Tibial nerve (tissue), 4 donors: ENCODE measurements around the gene BCR. TPM values are rescaled to one million over a fixed set of nuclear protein-coding genes. Genes with fewer than 3 reads are reported as not detected.

Experiments used
- DNase-seq, 2 donors: peaks; one replicate each; pipeline ENCODE4 v3.0.0-alpha.2; 2019; ENCODE audit warnings: low spot score in 2 of 2
- H3K27ac ChIP-seq, 4 donors: fragments of 200-600 bp; sonication (generic) in 3 of 4; one replicate each; pipeline ENCODE4 v1.5.1; 2017 to 2019; ENCODE audit warnings: mild to moderate bottlenecking in 1 of 4
- H3K27me3 ChIP-seq, 2 donors: fragments of 200-600 bp; sonication (generic) in 1 of 2; one replicate each; pipeline versions ENCODE4 v1.5.1 to v1.6.0; 2017 to 2019
- H3K36me3 ChIP-seq, 3 donors: fragments of 200-600 bp; sonication (generic); one replicate each; pipeline ENCODE4 v1.5.1; 2018 to 2019
- H3K4me1 ChIP-seq, 4 donors: fragments of 200-600 bp; sonication (generic) in 3 of 4; one replicate each; pipeline ENCODE4 v1.5.1; 2017 to 2019
- H3K4me3 ChIP-seq, 4 donors: fragments of 200-600 bp; sonication (generic) in 3 of 4; one replicate each; pipeline ENCODE4 v1.5.1; 2017 to 2019; ENCODE audit warnings: mild to moderate bottlenecking in 1 of 4, moderate library complexity in 1 of 4
- H3K9me3 ChIP-seq, 4 donors: fragments of 200-600 bp; sonication (generic) in 3 of 4; one replicate each; pipeline ENCODE4 v1.5.1; 2017 to 2019
- CTCF ChIP-seq, 5 experiments: fragments of 200-600 bp in 3 of 5; fragments of 450-650 bp in 2 of 5; sonication (generic) in 3 of 5; IDR thresholded peaks; one replicate each; pipeline ENCODE4 v1.5.1; 2016 to 2019; ENCODE audit warnings: antibody characterized with exemption in 5 of 5, mild to moderate bottlenecking in 3 of 5, moderate library complexity in 2 of 5
- EP300 ChIP-seq, 2 donors: sonication (generic); formaldehyde crosslinking; IDR thresholded peaks; one replicate each; pipeline ENCODE4 v1.6.1; 2017; ENCODE audit warnings: antibody characterized with exemption in 2 of 2, mild to moderate bottlenecking in 1 of 2
- POLR2A ChIP-seq, 2 donors: fragments of 450-650 bp; IDR thresholded peaks; one replicate each; pipeline ENCODE4 v1.6.1; 2017; ENCODE audit warnings: antibody characterized with exemption in 2 of 2, mild to moderate bottlenecking in 2 of 2, moderate library complexity in 2 of 2
- WGBS, 2 donors: methylation state at CpG; one replicate each; pipeline ENCODE4 v1.1.5; 2018; 5-methylcytosine and 5-hydroxymethylcytosine counted together
- total RNA-seq, 4 donors: library from RNA; depleted of rRNA; stranded (reverse); fragments of >200 nt; gene quantifications; one replicate each; pipeline ENCODE4 v1.1.0, GENCODE V29; 2016

Gene BCR
- total RNA-seq, 4 donors from 2014 or later = 99.0 to 174 (median 120) TPM

- TF ChIP-seq EP300 (IDR thresholded peaks at IDR 0.05) (peak in 1 of 2 donors; percentile 3), CTCF (IDR thresholded peaks at IDR 0.05) (no peak)
- Histone ChIP-seq H3K27me3 (no peaks in the 10 kb centered on the region), H3K9me3 (no peaks in the 10 kb centered on the region), H3K27ac (peak overlapping the region; percentile 38 to 91 (median 60)), H3K4me1 (peaks cover 0 to 78% (median 43%) of the 10 kb centered on the region in 4 donors), H3K36me3 (peaks cover 0 to 17% (median 0%) of the 10 kb centered on the region in 3 donors), H3K4me3 (peak overlapping the region; percentile 53 to 84 (median 62))
- no peak for DNase-seq
- WGBS, 2 donors = 61 to 63% methylated on average over 25 to 42 of the region's 43 CpGs
These were observed 1.5 kb downstream of the BCR start for GRCh38 chr22:23181721-23182308.

- Histone ChIP-seq H3K4me1 (peaks cover 0 to 84% (median 44%) of the 10 kb centered on the region in 4 donors), H3K4me3 (peak overlapping the region; percentile 53 to 84 (median 62))
These were observed 2.2 kb downstream of the BCR start for GRCh38 chr22:23182309-23183060.

GRCh38 chr22:23183061-23183698 lies 2.9 kb downstream of the BCR start:
- Histone ChIP-seq H3K27me3 (no peaks in the 10 kb centered on the region), H3K4me3 (peak overlapping the region; percentile 53 to 84 (median 62)), H3K36me3 (peaks cover 0 to 17% (median 0%) of the 10 kb centered on the region in 3 donors), H3K4me1 (peaks cover 0 to 89% (median 47%) of the 10 kb centered on the region in 4 donors), H3K9me3 (no peaks in the 10 kb centered on the region), H3K27ac (peak overlapping the region; percentile 38 to 91 (median 60))
- WGBS, 2 donors = 10 to 13% methylated on average over 11 of the region's 11 CpGs
- TF ChIP-seq EP300 (IDR thresholded peaks at IDR 0.05) (peak in 1 of 2 donors; percentile 13), CTCF (IDR thresholded peaks at IDR 0.05) (no peak)
- DNase-seq = peak; percentile 52 to 63

More at GRCh38 chr22:23182309-23183060, 2.2 kb downstream of the BCR start:
- TF ChIP-seq EP300 (IDR thresholded peaks at IDR 0.05) (no peak), POLR2A (IDR thresholded peaks at IDR 0.05) (no peak), CTCF (IDR thresholded peaks at IDR 0.05) (no peak)
- 49 to 56% methylated on average over 11 to 12 of the region's 12 CpGs for WGBS, 2 donors
- Histone ChIP-seq H3K27me3 (no peaks in the 10 kb centered on the region), H3K27ac (peak overlapping the region; percentile 38 to 91 (median 60)), H3K36me3 (peaks cover 0 to 17% (median 0%) of the 10 kb centered on the region in 3 donors), H3K9me3 (no peaks in the 10 kb centered on the region)
- DNase-seq = no peak

- Histone ChIP-seq H3K4me1 (peaks cover 0 to 85% (median 43%) of the 10 kb centered on the region in 4 donors), H3K27ac (peak overlapping the region in 1 of 4 donors; percentile 91), H3K36me3 (peaks cover 0 to 17% (median 0%) of the 10 kb centered on the region in 3 donors), H3K27me3 (no peaks in the 10 kb centered on the region), H3K4me3 (peak overlapping the region in 1 of 4 donors; percentile 84), H3K9me3 (no peaks in the 10 kb centered on the region)
- TF ChIP-seq POLR2A (IDR thresholded peaks at IDR 0.05) (no peak), CTCF (IDR thresholded peaks at IDR 0.05) (no peak), EP300 (IDR thresholded peaks at IDR 0.05) (no peak)
- WGBS, 2 donors = 64 to 76% methylated on average over 3 of the region's 3 CpGs
- no peak for DNase-seq
These were observed 3.9 kb downstream of the BCR start for GRCh38 chr22:23184100-23184763.
